ENCODE data around the gene DNAH1. TPM values are rescaled to one million over a fixed set of nuclear protein-coding genes. Genes with fewer than 3 reads are reported as not detected.
A peak's percentile ranks its signal among the peaks of the same experiment; 100 is the strongest.

Gene DNAH1
- total and polyA plus RNA-seq, 2 of the 13 experiments (the other 11 are each of a cell fraction or from before 2014, with no cell fraction given), result 0.64 to 3.5 TPM

- TF ChIP-seq ZIK1 (CRISPR knock-in tag; IDR thresholded peaks at IDR 0.05; ENCODE audit: borderline replicate concordance, low read depth) (0 out of 2 replicates have a peak, but pooled peaks have one; percentile 36), ZNF513 (CRISPR knock-in tag; conservative IDR thresholded peaks at IDR 0.05) (no peak), ZNF556 (CRISPR knock-in tag; IDR thresholded peaks at IDR 0.05; ENCODE audit: borderline replicate concordance) (peak; percentile 91; the same call in 1 of the 2 replicates), SSRP1 (CRISPR knock-in tag; IDR thresholded peaks at IDR 0.05) (0 out of 2 replicates have a peak, but pooled peaks have one; percentile 8), RXRB (CRISPR knock-in tag; IDR thresholded peaks at IDR 0.05; ENCODE audit: borderline replicate concordance) (peak; percentile 83), ZNF790 (CRISPR knock-in tag; IDR thresholded peaks at IDR 0.05; ENCODE audit: borderline replicate concordance) (no peak), IRF9 (CRISPR knock-in tag; IDR thresholded peaks at IDR 0.05; ENCODE audit: borderline replicate concordance) (no peak), MED1 (CRISPR knock-in tag; IDR thresholded peaks at IDR 0.05) (peak; percentile 88), ZNF768 (CRISPR knock-in tag; IDR thresholded peaks at IDR 0.05) (no peak), GLMP (CRISPR knock-in tag; IDR thresholded peaks at IDR 0.05; ENCODE audit: borderline replicate concordance) (no peak), ZNF230 (CRISPR knock-in tag; IDR thresholded peaks at IDR 0.05) (no peak), ERF (CRISPR knock-in tag; IDR thresholded peaks at IDR 0.05) (peak; percentile 88), GLI4 (CRISPR knock-in tag; IDR thresholded peaks at IDR 0.05; ENCODE audit: borderline replicate concordance) (no peak), SAP130 (CRISPR knock-in tag; IDR thresholded peaks at IDR 0.05; ENCODE audit: low read depth) (peak; percentile 93), ZNF205 (CRISPR knock-in tag; IDR thresholded peaks at IDR 0.05) (no peak), THRA (CRISPR knock-in tag; IDR thresholded peaks at IDR 0.05; ENCODE audit: borderline replicate concordance) (peak; percentile 51; the same call in 1 of the 2 replicates), JUNB (CRISPR knock-in tag; IDR thresholded peaks at IDR 0.05; ENCODE audit: borderline replicate concordance) (0 out of 2 replicates have a peak, but pooled peaks have one; percentile 71), NFKBIZ (CRISPR knock-in tag; IDR thresholded peaks at IDR 0.05) (peak; percentile 74; the same call in 1 of the 2 replicates), ZNF510 (CRISPR knock-in tag; IDR thresholded peaks at IDR 0.05; ENCODE audit: low read depth) (no peak)
- TF ChIP-seq, protein P1, sequence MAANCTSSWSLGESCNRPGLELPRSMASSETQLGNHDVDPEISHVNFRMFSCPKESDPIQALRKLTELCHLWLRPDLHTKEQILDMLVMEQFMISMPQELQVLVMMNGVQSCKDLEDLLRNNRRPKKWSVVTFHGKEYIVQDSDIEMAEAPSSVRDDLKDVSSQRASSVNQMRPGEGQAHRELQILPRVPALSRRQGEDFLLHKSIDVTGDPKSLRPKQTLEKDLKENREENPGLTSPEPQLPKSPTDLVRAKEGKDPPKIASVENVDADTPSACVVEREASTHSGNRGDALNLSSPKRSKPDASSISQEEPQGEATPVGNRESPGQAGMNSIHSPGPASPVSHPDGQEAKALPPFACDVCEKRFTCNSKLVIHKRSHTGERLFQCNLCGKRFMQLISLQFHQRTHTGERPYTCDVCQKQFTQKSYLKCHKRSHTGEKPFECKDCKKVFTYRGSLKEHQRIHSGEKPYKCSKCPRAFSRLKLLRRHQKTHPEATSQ (CRISPR knock-in tag; IDR thresholded peaks at IDR 0.05; ENCODE audit: borderline replicate concordance), result no peak
- TF ChIP-seq, protein P2, sequence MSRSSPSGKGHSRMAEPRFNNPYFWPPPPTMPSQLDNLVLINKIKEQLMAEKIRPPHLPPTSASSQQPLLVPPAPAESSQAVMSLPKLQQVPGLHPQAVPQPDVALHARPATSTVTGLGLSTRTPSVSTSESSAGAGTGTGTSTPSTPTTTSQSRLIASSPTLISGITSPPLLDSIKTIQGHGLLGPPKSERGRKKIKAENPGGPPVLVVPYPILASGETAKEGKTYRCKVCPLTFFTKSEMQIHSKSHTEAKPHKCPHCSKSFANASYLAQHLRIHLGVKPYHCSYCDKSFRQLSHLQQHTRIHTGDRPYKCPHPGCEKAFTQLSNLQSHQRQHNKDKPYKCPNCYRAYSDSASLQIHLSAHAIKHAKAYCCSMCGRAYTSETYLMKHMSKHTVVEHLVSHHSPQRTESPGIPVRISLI (CRISPR knock-in tag; IDR thresholded peaks at IDR 0.05; ENCODE audit: borderline replicate concordance), result peak; percentile 85
Measured at GRCh38 chr3:52429779-52430415, 113.8 kb downstream of the DNAH1 start (continued).
